ENCODE results near the gene MYH7.

GRCh38 chr14:23432946-23433345 lies 2.5 kb downstream of the MYH7 start:
- TF ChIP-seq, protein P1, sequence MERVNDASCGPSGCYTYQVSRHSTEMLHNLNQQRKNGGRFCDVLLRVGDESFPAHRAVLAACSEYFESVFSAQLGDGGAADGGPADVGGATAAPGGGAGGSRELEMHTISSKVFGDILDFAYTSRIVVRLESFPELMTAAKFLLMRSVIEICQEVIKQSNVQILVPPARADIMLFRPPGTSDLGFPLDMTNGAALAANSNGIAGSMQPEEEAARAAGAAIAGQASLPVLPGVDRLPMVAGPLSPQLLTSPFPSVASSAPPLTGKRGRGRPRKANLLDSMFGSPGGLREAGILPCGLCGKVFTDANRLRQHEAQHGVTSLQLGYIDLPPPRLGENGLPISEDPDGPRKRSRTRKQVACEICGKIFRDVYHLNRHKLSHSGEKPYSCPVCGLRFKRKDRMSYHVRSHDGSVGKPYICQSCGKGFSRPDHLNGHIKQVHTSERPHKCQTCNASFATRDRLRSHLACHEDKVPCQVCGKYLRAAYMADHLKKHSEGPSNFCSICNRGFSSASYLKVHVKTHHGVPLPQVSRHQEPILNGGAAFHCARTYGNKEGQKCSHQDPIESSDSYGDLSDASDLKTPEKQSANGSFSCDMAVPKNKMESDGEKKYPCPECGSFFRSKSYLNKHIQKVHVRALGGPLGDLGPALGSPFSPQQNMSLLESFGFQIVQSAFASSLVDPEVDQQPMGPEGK (CRISPR knock-in tag; IDR thresholded peaks at IDR 0.05; ENCODE audit: borderline replicate concordance) = no peak
- TF ChIP-seq TOX (CRISPR knock-in tag; IDR thresholded peaks at IDR 0.05; ENCODE audit: borderline replicate concordance) = no peak
